WI38 (cell line): Measurements from ENCODE around the gene AK5.

Source experiments
- H3K4me3 ChIP-seq: 2 replicates; pipeline ENCODE4 v1.5.1; 2011; ENCODE audit warnings: low read depth, mild to moderate bottlenecking, control low read depth, low read length
- CTCF ChIP-seq: IDR thresholded peaks from 2 replicates; pipeline ENCODE4 v1.5.1; 2012; ENCODE audit warnings: low read depth, mild to moderate bottlenecking, control low read depth, low read length

Gene AK5

GRCh38 chr1:77333501-77333900 lies 51.7 kb downstream of the AK5 start:
- TF ChIP-seq CTCF = no peak
- no peak overlapping the region for H3K4me3 ChIP-seq

GRCh38 chr1:77336729-77337128 lies 54.9 kb downstream of the AK5 start:
- no peak overlapping the region for H3K4me3 ChIP-seq
- TF ChIP-seq CTCF = no peak

- TF ChIP-seq CTCF = no peak
- no peak overlapping the region for H3K4me3 ChIP-seq
These were observed 57.5 kb downstream of the AK5 start for GRCh38 chr1:77339326-77339725.

GRCh38 chr1:77341195-77341594 lies 59.4 kb downstream of the AK5 start:
- TF ChIP-seq CTCF = no peak
- no peak overlapping the region for H3K4me3 ChIP-seq

GRCh38 chr1:77342745-77343144 lies 60.9 kb downstream of the AK5 start:
- H3K4me3 ChIP-seq = no peak overlapping the region
- TF ChIP-seq CTCF = no peak

GRCh38 chr1:77347646-77348045 lies 65.8 kb downstream of the AK5 start:
- H3K4me3 ChIP-seq = no peak overlapping the region
- TF ChIP-seq CTCF = no peak

- H3K4me3 ChIP-seq = no peak overlapping the region
- TF ChIP-seq CTCF = no peak
These were observed 66.7 kb downstream of the AK5 start for GRCh38 chr1:77348549-77348948.
